NCI-H1694 treated with DMSO at 0.1 percent for 48 hours (cell line): Measurements from ENCODE around the gene CBL.
"Not testable (repeated sequence)": the region's sequence is repeated elsewhere in the genome, so short reads cannot be mapped to it uniquely, and the experiment has no call there.

ENCODE experiments used
- DNase-seq: peaks from one replicate; lab custom pipeline; 2025; lab: John Stamatoyannopoulos, UW

CBL gene

DNA sequence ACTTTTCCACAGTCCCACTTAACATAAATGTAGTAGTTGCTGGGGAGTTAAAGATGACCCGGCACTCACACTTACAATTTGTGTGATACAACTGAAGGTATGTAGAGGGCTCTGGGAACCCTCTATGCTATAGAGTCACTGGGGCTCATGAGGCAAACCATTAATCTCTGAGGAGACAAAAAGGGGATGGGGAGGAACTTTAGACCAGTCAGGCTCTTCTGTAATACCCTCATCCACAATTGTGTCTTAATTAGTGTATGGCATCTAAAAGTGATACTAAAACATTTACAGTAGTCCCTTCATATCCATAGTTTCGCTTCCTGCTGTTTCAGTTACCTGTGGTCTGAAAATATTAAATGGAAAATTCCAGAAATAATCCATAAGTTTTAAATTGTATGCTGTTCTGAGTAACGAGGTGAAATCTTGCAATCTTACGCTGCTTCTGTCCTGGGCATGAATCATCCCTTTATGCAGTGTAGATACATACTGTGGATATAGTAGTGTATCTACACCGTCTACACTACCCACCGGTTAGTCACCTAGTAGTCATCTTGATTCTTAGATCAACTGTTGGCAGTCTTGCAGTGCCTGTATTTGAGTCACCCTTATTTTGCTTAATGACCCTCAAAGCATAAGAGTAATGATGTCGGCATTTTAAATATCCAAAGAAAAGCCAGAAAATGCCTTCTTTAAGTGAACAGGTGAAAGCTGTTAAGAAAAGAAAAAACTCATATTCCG, 12.2 kb downstream of the CBL start:
- DNase-seq: no peak

- DNase-seq: no peak
Measured at GRCh38 chr11:119222308-119222707, 16.2 kb downstream of the CBL start.

DNA sequence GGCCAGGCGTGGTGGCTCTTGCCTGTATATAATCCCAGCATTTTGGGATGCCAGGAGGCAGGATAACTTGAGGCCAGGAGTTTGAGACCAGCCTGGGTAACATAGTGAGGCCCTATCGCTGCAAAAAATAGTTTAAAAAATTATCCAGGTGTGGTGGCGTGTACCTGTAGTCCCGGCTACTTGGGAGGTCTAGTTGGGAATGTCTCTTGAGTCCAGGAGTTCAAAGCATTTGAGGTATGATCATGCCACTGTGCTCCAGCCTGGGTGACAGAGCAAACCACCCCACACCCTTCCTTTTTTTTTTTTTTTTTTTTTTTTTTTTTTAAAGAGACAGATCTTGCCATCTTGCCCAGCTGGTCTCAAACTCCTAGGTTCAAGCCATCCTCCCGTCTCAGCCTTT, 16.8 kb downstream of the CBL start:
- DNase-seq: no peak

GRCh38 chr11:119223856-119224255, 17.7 kb downstream of the CBL start:
- no peak for DNase-seq

- not testable (repeated sequence) for DNase-seq
Measured at GRCh38 chr11:119228535-119229287, 22.6 kb downstream of the CBL start.

DNA sequence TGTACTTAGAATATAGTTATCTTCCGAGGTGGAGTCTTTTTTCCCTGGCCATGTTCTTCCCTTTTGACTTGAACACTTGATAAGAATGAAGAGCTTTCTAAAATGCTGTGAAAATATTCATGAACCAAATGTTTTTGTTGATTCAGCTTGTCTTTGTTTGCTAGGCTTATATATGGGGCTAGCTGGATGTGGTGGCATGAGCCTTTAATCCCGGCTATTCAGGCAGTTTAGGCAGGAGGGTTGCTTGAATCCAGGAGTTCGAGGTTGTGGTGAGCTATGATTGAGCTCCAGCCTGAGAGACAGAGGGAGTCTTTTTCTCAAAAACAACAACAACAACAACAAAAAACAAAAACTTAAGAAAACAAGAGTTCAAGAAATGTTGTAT, 23.1 kb downstream of the CBL start:
- DNase-seq: no peak

- no peak for DNase-seq
Measured at GRCh38 chr11:119229741-119230140, 23.6 kb downstream of the CBL start.

GRCh38 chr11:119236490-119236889, 30.4 kb downstream of the CBL start:
- DNase-seq: no peak

DNA sequence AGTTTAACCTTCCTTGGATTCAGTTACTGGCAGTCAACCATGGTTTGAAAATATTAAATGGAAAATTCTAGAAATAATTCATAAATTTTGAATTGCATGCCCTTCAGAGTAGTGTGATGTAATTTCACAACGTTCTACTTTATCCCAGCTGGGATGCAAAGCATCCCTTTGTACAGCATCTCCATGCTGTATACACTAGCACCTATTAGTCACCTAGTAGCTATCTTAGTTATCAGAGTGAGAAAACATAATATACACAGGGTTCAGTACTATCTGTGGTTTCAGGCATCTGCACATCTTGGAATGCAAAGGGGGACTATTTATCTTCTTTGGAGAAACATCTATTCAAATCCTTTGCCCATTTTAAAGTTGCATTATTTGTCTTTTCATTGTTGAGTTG, 30.8 kb downstream of the CBL start:
- no peak for DNase-seq

GRCh38 chr11:119237515-119237914, 31.4 kb downstream of the CBL start:
- DNase-seq: no peak

DNA sequence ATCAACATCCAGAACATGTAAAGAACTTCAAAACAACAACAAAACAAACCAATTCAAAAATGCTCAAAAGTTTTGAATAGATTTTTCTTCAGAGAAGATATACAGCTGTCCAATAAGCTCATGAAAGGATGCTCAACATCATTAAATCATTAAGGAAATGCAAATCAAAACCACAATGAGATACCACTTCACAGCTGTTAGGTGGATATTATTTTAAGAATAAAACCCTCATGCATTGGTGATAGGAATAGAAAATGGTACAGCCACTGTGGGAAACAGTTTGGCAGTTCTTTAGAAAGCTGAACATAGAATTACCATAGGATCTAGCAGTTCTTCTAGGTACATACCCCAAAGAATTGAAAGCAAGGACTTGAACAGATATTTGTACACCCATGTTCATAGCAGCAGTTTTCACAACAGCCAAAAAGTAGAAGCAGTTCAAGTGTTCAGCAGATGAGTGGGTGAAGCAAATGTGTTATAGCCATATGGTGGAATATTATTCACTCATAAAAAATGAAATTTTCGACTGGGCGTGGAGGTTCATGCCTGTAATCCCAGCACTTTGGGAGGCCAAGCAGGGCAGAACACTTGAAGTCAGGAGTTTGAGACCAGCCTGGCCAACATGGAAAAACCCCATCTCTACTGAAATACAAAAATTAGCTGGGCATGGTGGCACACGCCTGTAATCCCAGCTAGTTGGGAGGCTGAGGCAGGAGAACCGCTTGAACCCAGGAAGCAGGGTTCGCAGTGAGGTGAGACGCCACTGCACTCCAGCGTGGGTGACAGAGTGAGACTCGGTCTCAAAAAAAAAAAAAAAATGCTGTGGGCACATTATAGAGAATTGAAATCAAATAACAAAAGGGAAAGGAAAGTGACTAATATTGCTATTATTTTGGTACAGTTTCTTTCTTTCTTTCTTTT, 42.9 kb downstream of the CBL start:
- no peak for DNase-seq

- no peak for DNase-seq
Measured at GRCh38 chr11:119249671-119250010, 43.5 kb downstream of the CBL start.

DNA sequence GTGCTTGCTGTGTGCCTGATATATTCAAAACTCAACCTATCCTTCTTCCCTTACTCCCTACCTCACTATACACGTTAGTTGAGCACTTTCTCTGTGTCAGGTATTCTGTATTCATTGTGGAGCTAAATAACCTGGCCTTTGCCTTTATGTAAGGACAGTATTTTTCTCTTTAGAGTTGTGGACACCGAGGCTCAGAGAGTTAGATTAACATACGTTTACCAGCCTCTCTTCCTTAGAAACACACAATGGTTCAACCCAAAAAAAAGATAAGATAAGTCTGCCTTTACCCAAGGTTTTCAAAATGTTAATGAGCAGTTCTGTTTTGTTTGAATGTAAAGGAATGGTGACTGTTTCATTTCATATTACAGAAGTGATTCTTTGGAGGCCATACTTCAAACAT, 45.0 kb downstream of the CBL start:
- no peak for DNase-seq

DNA sequence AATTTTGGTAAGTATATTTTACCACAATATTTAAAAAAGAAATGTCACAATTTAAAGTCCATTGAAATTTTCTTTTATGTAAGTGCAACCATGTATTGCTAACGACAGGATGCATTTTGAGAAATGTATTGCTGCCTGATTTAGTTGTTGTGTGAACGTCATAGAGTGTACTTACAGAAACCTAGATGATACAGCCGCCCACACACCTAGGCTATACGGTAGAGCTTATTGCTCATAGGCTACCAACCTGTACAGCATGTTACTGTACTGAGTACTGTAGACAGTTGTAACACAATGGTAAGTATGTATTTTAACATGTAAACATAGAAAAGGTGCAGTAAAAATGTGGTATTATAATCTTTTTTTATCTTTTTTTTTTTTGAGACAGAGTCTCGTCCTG, 48.1 kb downstream of the CBL start:
- no peak for DNase-seq

DNA sequence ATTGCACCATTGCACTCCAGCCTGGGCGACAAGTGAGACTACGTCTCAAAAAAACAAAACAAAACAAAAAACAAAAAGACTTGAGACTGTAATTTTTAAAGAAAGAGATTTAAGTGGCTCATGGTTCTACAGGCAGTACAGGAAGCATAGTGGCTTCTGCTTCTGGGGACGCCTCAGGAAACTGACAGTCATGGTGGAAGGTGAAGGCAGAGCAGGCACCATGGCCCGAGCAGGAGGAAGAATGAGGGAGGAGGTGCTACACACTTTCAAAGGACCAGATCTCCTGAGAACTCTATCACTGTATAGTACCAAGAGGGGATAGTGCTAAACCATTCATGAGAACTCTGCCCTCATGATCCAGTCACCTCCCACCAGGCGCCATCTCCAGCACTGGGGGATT, 52.0 kb downstream of the CBL start:
- no peak for DNase-seq

- DNase-seq: no peak
Measured at GRCh38 chr11:119258983-119259382, 52.8 kb downstream of the CBL start.

- DNase-seq: no peak
Measured at GRCh38 chr11:119262668-119263351, 56.7 kb downstream of the CBL start.

GRCh38 chr11:119263352-119263940, 57.3 kb downstream of the CBL start:
- no peak for DNase-seq

DNA sequence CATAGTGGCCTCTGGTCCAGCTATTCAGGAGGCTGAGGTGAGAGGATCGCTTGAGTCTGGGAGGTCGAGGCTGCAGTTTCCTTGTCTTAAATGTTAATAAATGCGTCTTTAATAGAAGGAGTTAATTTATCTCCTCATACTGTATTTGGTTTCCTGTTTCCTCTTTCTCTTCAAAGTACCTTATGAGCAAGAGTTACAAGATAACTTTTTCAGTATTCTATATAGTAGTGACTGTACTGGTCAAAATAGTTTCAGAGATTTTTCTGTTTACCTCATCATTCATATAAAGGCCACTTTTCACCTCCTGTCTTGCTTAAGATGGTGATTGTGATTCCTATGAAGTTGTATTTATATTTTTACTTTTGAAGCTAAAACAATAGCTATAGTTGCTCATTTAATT, 59.9 kb downstream of the CBL start:
- no peak for DNase-seq

GRCh38 chr11:119266517-119267255, 60.5 kb downstream of the CBL start:
- DNase-seq: no peak

- DNase-seq: no peak
Measured at GRCh38 chr11:119267645-119268044, 61.5 kb downstream of the CBL start.
